NCI-H146 (cell line): Measurements from ENCODE around the gene IL37.
"Not testable (repeated sequence)": the region's sequence is repeated elsewhere in the genome, so short reads cannot be mapped to it uniquely, and the experiment has no call there.

ENCODE experiments used
- DNase-seq: peaks from one replicate; lab custom pipeline; 2025; lab: John Stamatoyannopoulos, UW

Gene IL37

GRCh38 chr2:112923237-112923966 is 12.4 kb downstream of the IL37 start:
- no peak for DNase-seq

- no peak for DNase-seq
Measured at GRCh38 chr2:112923967-112924338, 13.0 kb downstream of the IL37 start.

- DNase-seq, result no peak
Measured at GRCh38 chr2:112924360-112924759, 13.4 kb downstream of the IL37 start.

GRCh38 chr2:112924821-112925220 is 13.9 kb downstream of the IL37 start:
- no peak for DNase-seq

- DNase-seq, result no peak
Measured at GRCh38 chr2:112926707-112927106, 15.7 kb downstream of the IL37 start.

GRCh38 chr2:112927745-112928144 is 16.8 kb downstream of the IL37 start:
- no peak for DNase-seq

- no peak for DNase-seq
Measured at GRCh38 chr2:112933261-112933660, 22.3 kb downstream of the IL37 start.

GRCh38 chr2:112934117-112934516 is 23.2 kb downstream of the IL37 start:
- DNase-seq, result not testable (repeated sequence)

- DNase-seq, result no peak
Measured at GRCh38 chr2:112936927-112937232, 25.9 kb downstream of the IL37 start.

- DNase-seq, result no peak
Measured at GRCh38 chr2:112938904-112939303, 27.9 kb downstream of the IL37 start.

- DNase-seq, result no peak
Measured at GRCh38 chr2:112939425-112939824, 28.5 kb downstream of the IL37 start.

- no peak for DNase-seq
Measured at GRCh38 chr2:112940859-112941625, 30.1 kb downstream of the IL37 start.

GRCh38 chr2:112941753-112942653 is 31.0 kb downstream of the IL37 start:
- peak; percentile 59 for DNase-seq

- DNase-seq, result peak; percentile 7
Measured at GRCh38 chr2:112942654-112943002, 31.7 kb downstream of the IL37 start.

GRCh38 chr2:112944971-112945370 is 34.0 kb downstream of the IL37 start:
- DNase-seq, result no peak

GRCh38 chr2:112946086-112946485 is 35.1 kb downstream of the IL37 start:
- DNase-seq, result no peak

- no peak for DNase-seq
Measured at GRCh38 chr2:112947374-112947773, 36.4 kb downstream of the IL37 start.

- no peak for DNase-seq
Measured at GRCh38 chr2:112949456-112949855, 38.5 kb downstream of the IL37 start.

- DNase-seq, result no peak
Measured at GRCh38 chr2:112954364-112954763, 43.4 kb downstream of the IL37 start.

GRCh38 chr2:112957511-112957910 is 46.5 kb downstream of the IL37 start:
- no peak for DNase-seq

GRCh38 chr2:112958428-112959108 is 47.6 kb downstream of the IL37 start:
- DNase-seq, result peak; percentile 43

GRCh38 chr2:112959109-112959812 is 48.3 kb downstream of the IL37 start:
- no peak for DNase-seq
